Hepatocyte (in vitro differentiated cells): Measurements from ENCODE around the gene SUMO4. TPM values are rescaled to one million over a fixed set of nuclear protein-coding genes. Genes with fewer than 3 reads are reported as not detected.

Source experiments
- DNase-seq: peaks from one replicate; pipeline ENCODE4 v3.0.0-alpha.2; 2016; ENCODE audit warnings: low spot score
- H2AFZ ChIP-seq: fragments of 200-600 bp; sonication (generic); 2 replicates; pipeline ENCODE4 v1.6.0; 2016; ENCODE audit warnings: antibody characterized with exemption, mild to moderate bottlenecking
- H3K27ac ChIP-seq: fragments of 200-600 bp; sonication (generic); 2 replicates; pipeline ENCODE4 v1.5.1; 2016; ENCODE audit warnings: mild to moderate bottlenecking
- H3K27me3 ChIP-seq: fragments of 200-600 bp; sonication (generic); 2 replicates; pipeline ENCODE4 v1.6.1; 2016
- H3K36me3 ChIP-seq: fragments of 200-600 bp; sonication (generic); replicated peaks from 2 replicates; pipeline ENCODE4 v1.5.1; 2016; ENCODE audit warnings: low read depth; ENCODE audit not compliant: insufficient read depth
- H3K4me1 ChIP-seq: fragments of 200-600 bp; sonication (generic); 2 replicates; pipeline ENCODE4 v1.5.1; 2016; ENCODE audit warnings: mild to moderate bottlenecking, moderate library complexity; ENCODE audit not compliant: insufficient read depth
- H3K4me2 ChIP-seq: fragments of 200-600 bp; sonication (generic); 2 replicates; pipeline ENCODE4 v1.6.0; 2016
- H3K4me3 ChIP-seq: fragments of 200-600 bp; sonication (generic); 2 replicates; pipeline ENCODE4 v1.5.1; 2016; ENCODE audit warnings: mild to moderate bottlenecking
- H3K79me2 ChIP-seq: fragments of 200-600 bp; sonication (generic); 2 replicates; pipeline ENCODE4 v1.6.0; 2017; ENCODE audit warnings: mild to moderate bottlenecking
- H3K9me2 ChIP-seq: fragments of 200-600 bp; sonication (generic); replicated peaks from 2 replicates; pipeline ENCODE4 v1.6.0; 2017; ENCODE audit warnings: mild to moderate bottlenecking; ENCODE audit not compliant: insufficient read depth
- H3K9me3 ChIP-seq: fragments of 200-600 bp; sonication (generic); 2 replicates; pipeline ENCODE4 v1.5.1; 2016; ENCODE audit warnings: low read depth, mild to moderate bottlenecking
- H4K20me1 ChIP-seq: fragments of 200-600 bp; sonication (generic); 2 replicates; pipeline ENCODE4 v1.6.0; 2016; ENCODE audit warnings: mild to moderate bottlenecking; ENCODE audit not compliant: insufficient read depth, poor library complexity, severe bottlenecking
- EZH2 ChIP-seq: fragments of 200-600 bp; sonication (generic); IDR thresholded peaks from 2 replicates; pipeline ENCODE4 v1.6.1; 2016; ENCODE audit warnings: antibody characterized with exemption, mild to moderate bottlenecking, borderline replicate concordance
- EZH2phosphoT487 ChIP-seq: fragments of 200-600 bp; sonication (generic); IDR thresholded peaks from one replicate; pipeline ENCODE4 v1.6.1; 2018; ENCODE audit warnings: antibody characterized with exemption, mild to moderate bottlenecking, low read depth, moderate library complexity; ENCODE audit not compliant: unreplicated experiment, severe bottlenecking
- WGBS: methylation state at CpG from one replicate; pipeline ENCODE4 v1.1.6; 2016; ENCODE audit warnings: low lambda C conversion rate; ENCODE audit errors: missing lambda C conversion rate; 5-methylcytosine and 5-hydroxymethylcytosine counted together
- polyA plus RNA-seq: library from polyadenylated mRNA; unstranded; fragments of >200 nt; fragmentation: Nextera tagmentation; extraction: Ambion mirVana; gene quantifications from 2 replicates; pipeline ENCODE4 v1.2.1, GENCODE V29; 2016
- total RNA-seq: library from RNA; depleted of rRNA; stranded (reverse); fragments of >200 nt; gene quantifications from 2 replicates; pipeline ENCODE4 v1.2.3, GENCODE V29; 2014
- TF ChIP-seq, protein P1 (sequence below): fragments of 200-600 bp; sonication (generic); IDR thresholded peaks from 2 replicates; pipeline ENCODE4 v1.5.1; 2016; ENCODE audit warnings: antibody characterized with exemption, mild to moderate bottlenecking; ENCODE audit not compliant: poor library complexity

SUMO4 gene
- total and polyA plus RNA-seq, 2 experiments from 2014 or later, result 0.36 to 2.6 TPM

DNA sequence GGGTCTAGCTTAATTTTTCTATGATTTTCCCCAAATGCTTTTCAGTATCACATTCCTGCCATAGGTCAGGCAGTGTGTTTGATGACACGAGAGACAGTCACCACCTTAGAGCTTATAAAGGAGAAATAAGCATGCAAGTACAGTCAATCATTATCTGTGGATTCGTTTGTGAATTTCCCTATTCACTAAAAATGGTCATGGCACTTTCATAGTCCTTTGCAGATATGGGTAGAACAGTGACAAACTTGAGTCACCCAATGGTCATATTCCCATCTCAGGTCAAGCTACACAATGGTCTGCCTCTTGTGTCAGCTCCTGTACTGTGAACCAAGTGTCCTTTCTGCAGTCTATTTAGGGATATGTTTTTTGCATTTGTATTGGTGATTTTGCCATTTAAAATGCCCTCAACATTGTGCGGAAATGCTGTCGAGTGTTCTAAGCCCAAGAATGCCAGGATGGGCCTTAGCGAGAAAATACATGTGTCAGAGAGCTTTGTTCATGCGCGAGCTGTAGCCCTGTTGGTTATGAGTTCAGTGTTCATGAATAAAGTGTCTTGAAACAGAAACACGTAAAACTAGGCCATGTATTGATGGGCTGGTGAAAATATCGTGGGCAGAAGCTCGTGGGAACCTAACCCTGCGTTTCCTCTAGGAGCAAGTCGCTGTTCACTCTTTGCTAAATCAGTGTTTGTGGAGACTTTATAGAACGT is 19.8 kb downstream of the SUMO4 start:
- TF ChIP-seq EZH2phosphoT487 (no peak), EZH2 (no peak)
- TF ChIP-seq, protein P1, sequence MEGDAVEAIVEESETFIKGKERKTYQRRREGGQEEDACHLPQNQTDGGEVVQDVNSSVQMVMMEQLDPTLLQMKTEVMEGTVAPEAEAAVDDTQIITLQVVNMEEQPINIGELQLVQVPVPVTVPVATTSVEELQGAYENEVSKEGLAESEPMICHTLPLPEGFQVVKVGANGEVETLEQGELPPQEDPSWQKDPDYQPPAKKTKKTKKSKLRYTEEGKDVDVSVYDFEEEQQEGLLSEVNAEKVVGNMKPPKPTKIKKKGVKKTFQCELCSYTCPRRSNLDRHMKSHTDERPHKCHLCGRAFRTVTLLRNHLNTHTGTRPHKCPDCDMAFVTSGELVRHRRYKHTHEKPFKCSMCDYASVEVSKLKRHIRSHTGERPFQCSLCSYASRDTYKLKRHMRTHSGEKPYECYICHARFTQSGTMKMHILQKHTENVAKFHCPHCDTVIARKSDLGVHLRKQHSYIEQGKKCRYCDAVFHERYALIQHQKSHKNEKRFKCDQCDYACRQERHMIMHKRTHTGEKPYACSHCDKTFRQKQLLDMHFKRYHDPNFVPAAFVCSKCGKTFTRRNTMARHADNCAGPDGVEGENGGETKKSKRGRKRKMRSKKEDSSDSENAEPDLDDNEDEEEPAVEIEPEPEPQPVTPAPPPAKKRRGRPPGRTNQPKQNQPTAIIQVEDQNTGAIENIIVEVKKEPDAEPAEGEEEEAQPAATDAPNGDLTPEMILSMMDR, result no peak
- Histone ChIP-seq H3K36me3 (no peaks in the 10 kb centered on the region), H3K4me2 (no peak overlapping the region), H3K27me3 (no peaks in the 10 kb centered on the region), H3K4me1 (peaks cover 6% of the 10 kb centered on the region), H3K4me3 (no peak overlapping the region), H3K9me2 (no peaks in the 10 kb centered on the region), H3K27ac (no peak overlapping the region), H2AFZ (no peak overlapping the region), H3K9me3 (no peaks in the 10 kb centered on the region), H3K79me2 (no peaks in the 10 kb centered on the region), H4K20me1 (no peaks in the 10 kb centered on the region)
- WGBS, result 92% methylated on average over 13 of the region's 13 CpGs
- DNase-seq, result no peak

DNA sequence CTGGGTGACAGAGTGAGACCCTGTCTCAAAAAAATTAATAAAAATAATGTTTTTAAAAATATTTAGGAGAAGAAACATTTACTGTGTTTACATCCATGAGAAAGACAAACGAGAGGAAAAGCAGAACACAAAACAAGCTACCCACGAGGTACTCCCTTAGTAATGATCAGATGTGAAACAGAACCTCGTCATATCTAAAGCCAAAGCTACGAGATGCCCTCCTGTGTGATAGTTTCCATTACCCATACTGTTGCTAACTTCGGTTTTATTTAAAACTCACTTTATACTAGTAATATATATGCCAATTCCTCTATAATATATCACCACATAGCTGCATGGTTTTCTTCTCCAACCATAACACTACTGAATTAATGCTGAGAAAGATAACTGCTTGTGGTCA is 21.1 kb downstream of the SUMO4 start:
- 86% methylated on average over 5 of the region's 5 CpGs for WGBS

DNA sequence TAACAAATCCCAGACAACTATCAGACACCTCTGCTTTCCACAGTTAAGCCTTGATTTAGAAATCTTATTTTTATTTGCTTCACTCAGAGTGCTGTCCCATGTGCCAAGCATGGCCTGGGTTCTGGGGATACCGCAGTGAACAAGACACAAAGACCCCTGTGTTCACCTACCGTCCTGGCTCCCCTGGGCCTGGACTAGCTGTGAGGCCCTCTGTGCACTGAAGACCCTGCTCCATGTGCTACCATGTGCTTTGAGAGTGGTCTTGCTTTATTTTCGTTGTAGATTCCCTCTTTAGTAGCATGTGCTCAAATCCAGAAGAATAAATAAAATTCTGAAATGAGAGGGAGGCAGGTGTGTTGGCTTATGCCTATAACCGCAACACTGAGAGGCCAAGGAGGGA is 22.5 kb downstream of the SUMO4 start:
- DNase-seq, result no peak
- H3K36me3 ChIP-seq, result no peaks in the 10 kb centered on the region
- no peaks in the 10 kb centered on the region for H3K79me2 ChIP-seq
- H3K27ac ChIP-seq, result no peak overlapping the region
- no peak overlapping the region for H2AFZ ChIP-seq
- no peak for TF ChIP-seq EZH2phosphoT487
- no peak for TF ChIP-seq EZH2
- TF ChIP-seq, protein P1, result no peak
- no peaks in the 10 kb centered on the region for H4K20me1 ChIP-seq
- H3K4me2 ChIP-seq, result no peak overlapping the region
- H3K9me3 ChIP-seq, result no peaks in the 10 kb centered on the region
- 92% methylated on average over 4 of the region's 4 CpGs for WGBS
- H3K4me1 ChIP-seq, result peaks cover 6% of the 10 kb centered on the region
- H3K27me3 ChIP-seq, result no peaks in the 10 kb centered on the region
- H3K4me3 ChIP-seq, result no peak overlapping the region
- no peaks in the 10 kb centered on the region for H3K9me2 ChIP-seq

More for the DNA sequence above, 21.1 kb downstream of the SUMO4 start:
- H3K4me3 ChIP-seq, result no peak overlapping the region
- no peaks in the 10 kb centered on the region for H4K20me1 ChIP-seq
- no peak overlapping the region for H3K27ac ChIP-seq
- TF ChIP-seq EZH2 (no peak), EZH2phosphoT487 (no peak)
- TF ChIP-seq, protein P1, result no peak
- no peak overlapping the region for H2AFZ ChIP-seq
- H3K9me3 ChIP-seq, result no peaks in the 10 kb centered on the region
- no peak for DNase-seq
- no peaks in the 10 kb centered on the region for H3K9me2 ChIP-seq
- H3K4me1 ChIP-seq, result peaks cover 6% of the 10 kb centered on the region
- H3K4me2 ChIP-seq, result no peak overlapping the region
- H3K79me2 ChIP-seq, result no peaks in the 10 kb centered on the region
- no peaks in the 10 kb centered on the region for H3K27me3 ChIP-seq
- no peaks in the 10 kb centered on the region for H3K36me3 ChIP-seq
